ENCODE data around the gene TCEAL4.

DNA sequence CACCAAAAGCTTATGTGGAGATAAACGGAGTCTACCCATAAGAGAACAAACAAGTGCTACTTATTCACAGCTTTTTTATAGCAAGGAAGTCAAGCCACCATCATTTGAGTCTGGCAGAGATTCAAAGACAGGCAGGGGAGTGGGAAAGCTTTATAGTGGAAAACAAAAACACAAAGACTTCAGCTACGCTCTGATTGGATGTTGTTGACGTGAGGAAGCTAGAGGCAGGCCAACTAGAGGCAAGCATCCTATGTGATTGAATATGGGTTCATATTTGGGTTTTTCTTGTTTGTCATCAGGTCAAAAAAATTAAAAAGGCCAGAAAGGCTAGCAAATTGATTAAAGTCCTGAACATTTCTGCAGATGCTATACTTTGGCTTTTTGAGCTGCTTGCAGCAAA lies 719 bp upstream of the TCEAL4 start:
- TF ChIP-seq, protein P1, sequence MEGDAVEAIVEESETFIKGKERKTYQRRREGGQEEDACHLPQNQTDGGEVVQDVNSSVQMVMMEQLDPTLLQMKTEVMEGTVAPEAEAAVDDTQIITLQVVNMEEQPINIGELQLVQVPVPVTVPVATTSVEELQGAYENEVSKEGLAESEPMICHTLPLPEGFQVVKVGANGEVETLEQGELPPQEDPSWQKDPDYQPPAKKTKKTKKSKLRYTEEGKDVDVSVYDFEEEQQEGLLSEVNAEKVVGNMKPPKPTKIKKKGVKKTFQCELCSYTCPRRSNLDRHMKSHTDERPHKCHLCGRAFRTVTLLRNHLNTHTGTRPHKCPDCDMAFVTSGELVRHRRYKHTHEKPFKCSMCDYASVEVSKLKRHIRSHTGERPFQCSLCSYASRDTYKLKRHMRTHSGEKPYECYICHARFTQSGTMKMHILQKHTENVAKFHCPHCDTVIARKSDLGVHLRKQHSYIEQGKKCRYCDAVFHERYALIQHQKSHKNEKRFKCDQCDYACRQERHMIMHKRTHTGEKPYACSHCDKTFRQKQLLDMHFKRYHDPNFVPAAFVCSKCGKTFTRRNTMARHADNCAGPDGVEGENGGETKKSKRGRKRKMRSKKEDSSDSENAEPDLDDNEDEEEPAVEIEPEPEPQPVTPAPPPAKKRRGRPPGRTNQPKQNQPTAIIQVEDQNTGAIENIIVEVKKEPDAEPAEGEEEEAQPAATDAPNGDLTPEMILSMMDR (IDR thresholded peaks at IDR 0.05; ENCODE audit: low read depth, low read length, poor library complexity, severe bottlenecking), result no peak
- no peak for TF ChIP-seq EZH2phosphoT487 (IDR thresholded peaks at IDR 0.05; ENCODE audit: borderline replicate concordance, low read length)
